ENCODE results near the gene ERG.

The ERG gene

GRCh38 chr21:38389896-38390295 lies 108.4 kb downstream of the ERG start:
- DNase-seq (ENCODE audit: low read depth) = no peak

- no peak for DNase-seq (ENCODE audit: low read depth)
Measured at GRCh38 chr21:38389354-38389676, 109.0 kb downstream of the ERG start.

- no peak for DNase-seq (ENCODE audit: low read depth)
Measured at GRCh38 chr21:38388647-38389353, 109.5 kb downstream of the ERG start.

GRCh38 chr21:38388203-38388602 lies 110.1 kb downstream of the ERG start:
- no peak for DNase-seq (ENCODE audit: low read depth)

- no peak for DNase-seq (ENCODE audit: low read depth)
Measured at GRCh38 chr21:38386967-38387366, 111.3 kb downstream of the ERG start.

- DNase-seq (ENCODE audit: low read depth) = no peak
Measured at GRCh38 chr21:38385427-38386175, 112.7 kb downstream of the ERG start.

- no peak for DNase-seq (ENCODE audit: low read depth)
Measured at GRCh38 chr21:38384675-38385426, 113.4 kb downstream of the ERG start.

- DNase-seq (ENCODE audit: low read depth) = no peak
Measured at GRCh38 chr21:38384238-38384560, 114.1 kb downstream of the ERG start.

GRCh38 chr21:38383411-38384237 lies 114.7 kb downstream of the ERG start:
- DNase-seq (ENCODE audit: low read depth) = no peak

- DNase-seq (ENCODE audit: low read depth) = no peak
Measured at GRCh38 chr21:38380481-38381137, 117.7 kb downstream of the ERG start.

GRCh38 chr21:38379147-38379546 lies 119.1 kb downstream of the ERG start:
- DNase-seq (ENCODE audit: low read depth) = no peak

- no peak for DNase-seq (ENCODE audit: low read depth)
Measured at GRCh38 chr21:38377165-38378088, 120.8 kb downstream of the ERG start.

- no peak for DNase-seq (ENCODE audit: low read depth)
Measured at GRCh38 chr21:38376693-38377092, 121.6 kb downstream of the ERG start.

GRCh38 chr21:38376235-38376634 lies 122.0 kb downstream of the ERG start:
- DNase-seq (ENCODE audit: low read depth) = no peak

- no peak for DNase-seq (ENCODE audit: low read depth)
Measured at GRCh38 chr21:38367646-38368045, 130.6 kb downstream of the ERG start.

GRCh38 chr21:38365521-38365920 lies 132.8 kb downstream of the ERG start:
- DNase-seq (ENCODE audit: low read depth) = no peak

GRCh38 chr21:38363693-38364092 lies 134.6 kb downstream of the ERG start:
- DNase-seq (ENCODE audit: low read depth) = no peak

- DNase-seq (ENCODE audit: low read depth) = no peak
Measured at GRCh38 chr21:38361324-38361723, 137.0 kb downstream of the ERG start.

- DNase-seq (ENCODE audit: low read depth) = no peak
Measured at GRCh38 chr21:38359835-38360234, 138.4 kb downstream of the ERG start.

GRCh38 chr21:38359090-38359489 lies 139.2 kb downstream of the ERG start:
- DNase-seq (ENCODE audit: low read depth) = no peak

GRCh38 chr21:38358666-38359065 lies 139.6 kb downstream of the ERG start:
- no peak for DNase-seq (ENCODE audit: low read depth)

Data from stimulated activated CD8-positive, alpha-beta memory T cell treated with anti-CD3 and anti-CD28 coated beads, Interleukin-15, amount 100 ng/mL, for 1 hour (primary cell).